ENCODE measurements around the gene MCRS1. TPM values are rescaled to one million over a fixed set of nuclear protein-coding genes. Genes with fewer than 3 reads are reported as not detected.

Gene MCRS1
- total RNA-seq, 4 donors from 2014 or later: 43.7 to 71.9 (median 56.4) TPM

DNA sequence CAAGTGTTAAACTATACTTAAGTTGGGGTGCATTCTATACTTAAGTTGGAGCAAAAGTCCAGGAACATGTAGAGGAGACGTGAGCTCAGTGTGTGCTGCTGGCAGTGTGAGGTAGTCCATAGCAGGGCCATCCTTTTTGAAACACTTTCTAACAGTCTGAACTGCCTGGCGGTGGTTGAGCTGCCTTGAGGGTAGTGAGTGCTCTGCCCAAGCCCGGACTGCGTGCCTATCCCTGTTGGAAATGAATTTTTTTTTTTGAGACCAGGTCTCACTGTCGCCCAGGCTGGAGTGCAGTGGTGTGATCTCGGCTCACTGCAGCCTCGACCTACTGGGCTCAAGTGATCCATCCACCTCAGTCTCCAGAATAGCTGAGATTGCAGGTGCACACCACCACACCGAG is 15.0 kb downstream of the MCRS1 start:
- peaks cover under 1 to 23% (median 22%) of the 10 kb centered on the region in 4 donors for H3K36me3 ChIP-seq
- H3K4me1 ChIP-seq: peaks cover 13 to 18% (median 16%) of the 10 kb centered on the region in 4 donors
- intact Hi-C loops (cut with DNase I): no loop called here
- no peak overlapping the region for H3K4me3 ChIP-seq
- H3K27ac ChIP-seq (replicated peaks in 1 of 4): no peak overlapping the region
- WGBS: 87% methylated on average over 7 of the region's 8 CpGs
- TF ChIP-seq POLR2A (IDR thresholded peaks at IDR 0.05; ENCODE audit: low read depth): no peak
- TF ChIP-seq CTCF (IDR thresholded peaks at IDR 0.05): no peak
- no peak for TF ChIP-seq EP300 (IDR thresholded peaks at IDR 0.05)
- TF ChIP-seq POLR2AphosphoS5 (IDR thresholded peaks at IDR 0.05): no peak
- DNase-seq (ENCODE audit: extremely low spot score): no peak
- H3K27me3 ChIP-seq: peaks cover 0 to 26% (median 5%) of the 10 kb centered on the region in 4 donors
- no peaks in the 10 kb centered on the region for H3K9me3 ChIP-seq

DNA sequence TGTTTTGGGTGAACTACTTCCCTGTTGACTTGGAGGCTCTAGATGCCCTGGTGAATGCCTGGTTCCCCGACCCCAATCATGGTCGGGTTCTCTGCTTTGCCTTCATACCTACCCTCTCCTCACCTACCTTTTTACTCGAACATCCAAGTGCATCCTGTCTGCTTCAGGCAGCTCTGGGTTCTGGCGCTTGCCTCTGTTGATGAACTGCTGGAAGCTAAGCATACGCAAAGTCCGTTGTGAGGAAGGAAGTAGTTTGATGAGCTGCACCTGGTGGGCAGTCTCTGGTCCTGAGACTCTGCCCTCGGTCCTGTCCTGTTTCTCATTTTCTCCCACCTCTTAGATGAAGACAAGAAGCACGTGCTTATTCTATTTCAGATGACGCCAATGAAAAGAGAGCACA is 15.5 kb downstream of the MCRS1 start:
- Histone ChIP-seq H3K4me1 (peaks cover 13 to 18% (median 16%) of the 10 kb centered on the region in 4 donors), H3K36me3 (peaks cover 0 to 19% (median 18%) of the 10 kb centered on the region in 4 donors), H3K27me3 (peaks cover 0 to 31% (median 5%) of the 10 kb centered on the region in 4 donors), H3K9me3 (no peaks in the 10 kb centered on the region), H3K27ac (replicated peaks in 1 of 4) (no peak overlapping the region), H3K4me3 (no peak overlapping the region)
- WGBS: 46% methylated on average over 9 of the region's 9 CpGs
- intact Hi-C loops (cut with DNase I): no loop called here
- no peak for DNase-seq (ENCODE audit: extremely low spot score)
- no peak for TF ChIP-seq POLR2A (IDR thresholded peaks at IDR 0.05; ENCODE audit: low read depth)

GRCh38 chr12:49552014-49552413 is 15.9 kb downstream of the MCRS1 start:
- TF ChIP-seq POLR2AphosphoS5 (IDR thresholded peaks at IDR 0.05) (no peak), CTCF (IDR thresholded peaks at IDR 0.05) (no peak), POLR2A (IDR thresholded peaks at IDR 0.05; ENCODE audit: low read depth) (no peak), EP300 (IDR thresholded peaks at IDR 0.05) (no peak)
- peaks cover 0 to 15% (median 13%) of the 10 kb centered on the region in 4 donors for H3K36me3 ChIP-seq
- no peaks in the 10 kb centered on the region for H3K9me3 ChIP-seq
- 67% methylated on average over 6 of the region's 7 CpGs for WGBS
- no peak overlapping the region for H3K27ac ChIP-seq (replicated peaks in 1 of 4)
- H3K4me3 ChIP-seq: no peak overlapping the region
- intact Hi-C loops (cut with DNase I): no loop called here
- peaks cover 0 to 35% (median 5%) of the 10 kb centered on the region in 4 donors for H3K27me3 ChIP-seq
- H3K4me1 ChIP-seq: peaks cover 13 to 18% (median 16%) of the 10 kb centered on the region in 4 donors
- DNase-seq (ENCODE audit: extremely low spot score): no peak

GRCh38 chr12:49550693-49551252 is 17.2 kb downstream of the MCRS1 start:
- Histone ChIP-seq H3K4me1 (peaks cover 13 to 18% (median 16%) of the 10 kb centered on the region in 4 donors), H3K4me3 (no peak overlapping the region), H3K36me3 (peaks cover 0 to 2% (median 1%) of the 10 kb centered on the region in 4 donors), H3K27ac (replicated peaks in 1 of 4) (no peak overlapping the region), H3K27me3 (peaks cover 0 to 48% (median 5%) of the 10 kb centered on the region in 4 donors), H3K9me3 (no peaks in the 10 kb centered on the region)
- WGBS: 87% methylated on average over 6 of the region's 6 CpGs
- no peak for DNase-seq (ENCODE audit: extremely low spot score)
- TF ChIP-seq CTCF (IDR thresholded peaks at IDR 0.05): no peak
- intact Hi-C loops (cut with DNase I): no loop called here

GRCh38 chr12:49549735-49550692 is 17.9 kb downstream of the MCRS1 start:
- peak overlapping the region in 3 of 4 donors; percentile 45 to 50 (median 48) for H3K4me3 ChIP-seq
- no peak for DNase-seq (ENCODE audit: extremely low spot score)
- WGBS: 96% methylated on average over 28 of the region's 28 CpGs
- intact Hi-C loops (cut with DNase I): no loop called here
- H3K27me3 ChIP-seq: peaks cover 0 to 55% (median 5%) of the 10 kb centered on the region in 4 donors
- no peaks in the 10 kb centered on the region for H3K36me3 ChIP-seq
- H3K4me1 ChIP-seq: peaks cover 13 to 18% (median 16%) of the 10 kb centered on the region in 4 donors
- H3K9me3 ChIP-seq: no peaks in the 10 kb centered on the region
- TF ChIP-seq POLR2AphosphoS5 (IDR thresholded peaks at IDR 0.05): no peak
- TF ChIP-seq CTCF (IDR thresholded peaks at IDR 0.05): no peak
- no peak for TF ChIP-seq EP300 (IDR thresholded peaks at IDR 0.05)
- TF ChIP-seq POLR2A (IDR thresholded peaks at IDR 0.05; ENCODE audit: low read depth): no peak
- H3K27ac ChIP-seq (replicated peaks in 1 of 4): no peak overlapping the region
